Choroid plexus epithelial cell (primary cell): Measurements from ENCODE around the gene KIAA0825.

Experiments used
- DNase-seq: peaks from one replicate; pipeline ENCODE4 v3.0.0-alpha.2; 2010; ENCODE audit warnings: low read depth
- H3K4me3 ChIP-seq: 2 replicates; pipeline ENCODE4 v1.5.1; 2011; ENCODE audit warnings: low read depth, mild to moderate bottlenecking, control low read depth, low read length, moderate library complexity
- TF ChIP-seq, protein P1 (sequence below): conservative IDR thresholded peaks from 2 replicates; pipeline ENCODE4 v1.5.1; 2011; ENCODE audit warnings: low read depth, mild to moderate bottlenecking, control low read depth, inconsistent platforms, low read length, moderate library complexity

KIAA0825 gene

DNA sequence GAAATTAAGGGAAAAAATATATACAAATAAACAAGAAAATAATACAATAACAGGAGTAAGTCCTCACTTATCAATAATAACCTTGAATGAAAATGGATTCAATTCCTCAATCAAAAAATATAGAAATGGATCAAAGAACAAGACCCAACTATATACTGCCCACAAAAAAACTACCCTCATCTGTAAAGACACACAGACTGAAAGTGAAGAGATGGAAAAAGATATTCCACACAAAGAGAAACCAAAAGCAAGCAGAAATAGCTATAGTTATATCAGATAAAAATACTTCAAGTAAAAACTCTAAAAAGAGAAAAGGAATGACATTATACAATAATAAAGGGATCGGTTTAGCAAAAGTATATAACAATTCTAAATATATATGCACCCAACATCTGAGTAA lies 66.5 kb downstream of the KIAA0825 start:
- TF ChIP-seq, protein P1, sequence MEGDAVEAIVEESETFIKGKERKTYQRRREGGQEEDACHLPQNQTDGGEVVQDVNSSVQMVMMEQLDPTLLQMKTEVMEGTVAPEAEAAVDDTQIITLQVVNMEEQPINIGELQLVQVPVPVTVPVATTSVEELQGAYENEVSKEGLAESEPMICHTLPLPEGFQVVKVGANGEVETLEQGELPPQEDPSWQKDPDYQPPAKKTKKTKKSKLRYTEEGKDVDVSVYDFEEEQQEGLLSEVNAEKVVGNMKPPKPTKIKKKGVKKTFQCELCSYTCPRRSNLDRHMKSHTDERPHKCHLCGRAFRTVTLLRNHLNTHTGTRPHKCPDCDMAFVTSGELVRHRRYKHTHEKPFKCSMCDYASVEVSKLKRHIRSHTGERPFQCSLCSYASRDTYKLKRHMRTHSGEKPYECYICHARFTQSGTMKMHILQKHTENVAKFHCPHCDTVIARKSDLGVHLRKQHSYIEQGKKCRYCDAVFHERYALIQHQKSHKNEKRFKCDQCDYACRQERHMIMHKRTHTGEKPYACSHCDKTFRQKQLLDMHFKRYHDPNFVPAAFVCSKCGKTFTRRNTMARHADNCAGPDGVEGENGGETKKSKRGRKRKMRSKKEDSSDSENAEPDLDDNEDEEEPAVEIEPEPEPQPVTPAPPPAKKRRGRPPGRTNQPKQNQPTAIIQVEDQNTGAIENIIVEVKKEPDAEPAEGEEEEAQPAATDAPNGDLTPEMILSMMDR: no peak
- DNase-seq: no peak
- no peak overlapping the region for H3K4me3 ChIP-seq

DNA sequence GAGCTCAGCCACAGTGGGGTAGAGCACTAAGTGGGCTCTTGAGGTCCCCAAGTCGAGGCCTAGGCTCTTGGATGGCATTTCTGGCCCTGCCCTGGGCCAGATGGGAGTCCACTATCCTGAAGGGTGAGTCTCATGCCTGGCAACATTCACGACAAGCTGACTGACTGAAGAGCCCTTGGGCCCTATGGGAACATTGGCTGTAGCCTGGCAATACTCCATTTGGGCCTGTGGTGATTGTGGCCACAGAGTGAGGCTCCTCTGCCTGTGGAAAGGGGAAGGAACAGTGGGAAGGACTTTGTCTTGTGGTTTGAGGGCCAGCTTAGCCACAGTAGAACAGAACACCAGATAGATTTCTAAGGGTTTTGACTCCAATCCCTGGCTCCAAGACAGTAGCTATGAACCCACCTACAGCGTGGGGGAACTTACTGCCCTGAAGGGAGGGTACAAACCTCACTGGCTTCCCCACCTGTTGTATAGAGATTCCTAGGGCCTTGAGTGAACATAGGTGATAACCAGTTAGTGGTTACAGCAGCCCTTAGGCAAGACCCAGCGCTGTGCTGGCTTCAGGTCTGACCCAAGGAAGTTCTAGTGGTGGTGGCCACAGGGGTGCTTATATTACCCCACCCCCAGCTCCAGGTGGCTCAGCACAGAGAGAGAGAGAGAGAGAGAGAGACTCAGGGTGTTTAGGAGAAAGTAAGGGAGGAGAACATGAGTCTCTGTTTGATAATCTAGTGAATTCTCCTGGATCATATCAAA lies 72.4 kb downstream of the KIAA0825 start:
- TF ChIP-seq, protein P1: no peak
- DNase-seq: no peak
- H3K4me3 ChIP-seq: no peak overlapping the region

DNA sequence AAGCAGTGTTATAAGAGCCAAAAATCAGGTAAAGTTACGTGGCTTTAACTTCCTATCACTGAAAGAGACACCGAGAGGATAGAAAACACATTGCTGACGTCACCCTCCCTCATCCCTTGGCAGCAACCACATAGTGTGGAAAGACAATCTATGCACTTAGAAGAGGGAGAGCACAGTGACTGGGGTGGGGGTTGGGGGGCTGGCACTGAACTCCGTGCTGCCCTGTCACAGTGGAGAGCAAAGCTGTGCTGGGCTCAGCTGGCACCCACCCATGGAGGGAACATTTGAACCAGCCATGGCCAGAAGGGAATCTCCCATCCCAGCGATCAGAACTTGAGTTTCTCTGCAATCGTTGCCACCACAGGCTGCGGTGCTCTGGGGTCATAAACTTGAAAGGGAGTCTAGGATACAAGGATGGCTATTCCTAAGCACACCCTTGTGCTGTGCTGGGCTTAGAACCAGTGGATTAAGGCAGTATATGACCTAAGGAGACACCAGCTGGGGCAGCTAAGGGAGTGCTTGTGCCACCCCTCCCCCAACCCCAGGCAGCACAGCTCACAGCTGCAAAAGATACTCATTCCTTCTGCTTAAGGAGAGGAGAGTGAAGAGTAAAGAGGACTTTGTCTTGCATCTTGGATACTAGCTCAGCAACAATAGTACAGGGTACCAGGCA lies 73.4 kb downstream of the KIAA0825 start:
- no peak overlapping the region for H3K4me3 ChIP-seq
- no peak for DNase-seq
- TF ChIP-seq, protein P1: no peak

DNA sequence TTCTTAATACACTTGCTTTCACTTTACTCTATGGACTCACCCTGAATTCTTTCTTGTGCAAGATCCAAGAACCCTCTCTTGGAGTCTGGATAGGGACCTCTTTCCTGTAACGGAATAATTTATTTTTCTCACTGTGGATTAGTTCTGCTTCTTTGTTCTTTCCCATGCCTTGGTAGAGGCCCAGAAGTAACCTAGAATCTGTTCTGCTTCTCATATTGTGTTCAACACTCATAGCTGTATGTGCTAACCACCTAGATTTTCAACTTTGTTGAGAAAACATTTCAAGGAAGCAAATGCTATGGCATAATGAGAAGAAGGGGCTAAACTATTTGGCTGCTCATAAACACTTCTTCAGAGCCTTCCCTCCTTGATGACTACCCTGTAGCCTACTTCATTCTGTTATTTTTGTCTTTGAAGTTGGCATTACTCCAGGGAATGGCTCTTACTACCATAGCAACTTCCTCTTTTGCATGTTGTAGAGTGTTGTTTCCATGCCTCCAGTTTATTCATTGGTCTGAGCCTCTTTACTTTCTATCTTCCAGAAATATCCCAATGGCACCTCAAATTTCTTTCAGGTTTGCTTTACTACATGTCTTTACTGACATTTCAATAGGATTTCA lies 74.3 kb downstream of the KIAA0825 start:
- TF ChIP-seq, protein P1: no peak
- H3K4me3 ChIP-seq: no peak overlapping the region
- peak; percentile 77 for DNase-seq

DNA sequence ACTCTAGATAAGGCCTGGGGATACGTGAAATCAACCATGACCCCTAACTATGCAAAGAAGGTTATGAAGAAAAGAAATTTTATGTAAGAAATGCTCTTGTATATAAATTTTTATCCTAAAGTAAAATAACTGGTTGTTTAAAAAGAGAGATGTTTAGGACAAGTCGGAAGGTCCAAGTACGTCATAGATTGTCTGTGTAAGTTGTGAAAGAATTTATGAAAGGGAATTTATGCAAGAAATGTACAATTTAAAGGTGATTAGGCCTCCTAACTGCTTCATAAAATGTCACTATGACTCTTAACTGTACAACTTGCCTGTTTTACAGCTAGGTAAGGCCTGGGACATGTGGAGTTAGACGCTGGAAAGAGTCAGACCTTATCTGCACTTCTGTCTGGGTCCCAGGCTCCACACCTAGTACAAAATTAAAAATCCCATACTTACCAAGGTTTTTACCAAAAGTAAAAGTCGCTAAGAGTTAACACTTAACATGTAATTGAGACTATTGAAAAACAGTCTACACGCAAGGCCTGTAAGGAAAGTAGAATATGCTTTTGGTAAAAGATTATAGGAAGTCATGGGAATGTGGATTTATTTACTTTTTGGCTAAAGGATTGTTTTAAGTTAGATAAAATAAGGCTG lies 77.4 kb downstream of the KIAA0825 start:
- no peak overlapping the region for H3K4me3 ChIP-seq
- TF ChIP-seq, protein P1: no peak
- no peak for DNase-seq

DNA sequence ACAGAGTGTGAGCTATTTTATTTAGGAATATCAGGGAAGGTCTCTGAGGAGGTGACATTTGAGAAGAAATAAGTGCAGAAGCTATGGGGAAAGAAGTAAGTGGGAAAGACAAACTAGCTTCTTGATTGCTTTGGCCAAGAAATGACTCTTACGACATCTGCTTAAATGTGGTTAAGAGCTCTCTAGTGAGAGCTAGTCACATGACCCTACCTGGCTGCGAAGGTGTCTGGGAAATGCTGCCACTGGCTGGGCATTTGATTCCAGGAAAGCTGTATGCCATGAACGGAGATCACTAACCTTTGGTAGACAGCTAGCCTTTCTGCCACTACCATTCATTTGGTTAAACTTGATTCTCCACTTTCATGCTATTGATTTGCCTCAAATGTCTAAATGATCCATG lies 80.1 kb downstream of the KIAA0825 start:
- DNase-seq: no peak
- H3K4me3 ChIP-seq: no peak overlapping the region
- TF ChIP-seq, protein P1: no peak
